Measurements from ENCODE around the gene VOPP1.

VOPP1 gene

DNA sequence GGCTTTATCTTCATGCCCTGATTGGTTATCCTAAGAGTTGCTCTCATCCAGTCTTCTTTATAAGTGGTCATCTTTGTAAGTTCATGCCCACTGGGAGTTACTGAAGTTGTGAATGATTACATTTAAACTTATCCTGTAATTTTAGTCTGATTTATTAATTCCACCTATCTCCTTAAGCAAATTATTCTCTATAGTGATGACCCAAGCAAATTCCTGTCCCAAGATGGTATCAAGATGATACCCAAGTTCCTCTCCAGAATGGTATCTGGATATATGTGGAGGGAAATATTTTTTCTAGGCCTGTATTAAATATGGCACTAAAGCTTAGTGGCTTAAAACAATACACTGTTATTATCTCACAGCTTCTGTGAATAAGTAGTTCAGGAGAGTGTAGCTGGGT is 22.6 kb upstream of the VOPP1 start:
- no peak overlapping the region for H3K4me3 ChIP-seq (ENCODE audit: low read depth, low read length)
- in situ Hi-C loops (cut with HindIII; ENCODE audit: low sequenced_read_pairs): no loop called here
- DNase-seq (ENCODE audit: low read depth): no peak
- TF ChIP-seq, protein P1, sequence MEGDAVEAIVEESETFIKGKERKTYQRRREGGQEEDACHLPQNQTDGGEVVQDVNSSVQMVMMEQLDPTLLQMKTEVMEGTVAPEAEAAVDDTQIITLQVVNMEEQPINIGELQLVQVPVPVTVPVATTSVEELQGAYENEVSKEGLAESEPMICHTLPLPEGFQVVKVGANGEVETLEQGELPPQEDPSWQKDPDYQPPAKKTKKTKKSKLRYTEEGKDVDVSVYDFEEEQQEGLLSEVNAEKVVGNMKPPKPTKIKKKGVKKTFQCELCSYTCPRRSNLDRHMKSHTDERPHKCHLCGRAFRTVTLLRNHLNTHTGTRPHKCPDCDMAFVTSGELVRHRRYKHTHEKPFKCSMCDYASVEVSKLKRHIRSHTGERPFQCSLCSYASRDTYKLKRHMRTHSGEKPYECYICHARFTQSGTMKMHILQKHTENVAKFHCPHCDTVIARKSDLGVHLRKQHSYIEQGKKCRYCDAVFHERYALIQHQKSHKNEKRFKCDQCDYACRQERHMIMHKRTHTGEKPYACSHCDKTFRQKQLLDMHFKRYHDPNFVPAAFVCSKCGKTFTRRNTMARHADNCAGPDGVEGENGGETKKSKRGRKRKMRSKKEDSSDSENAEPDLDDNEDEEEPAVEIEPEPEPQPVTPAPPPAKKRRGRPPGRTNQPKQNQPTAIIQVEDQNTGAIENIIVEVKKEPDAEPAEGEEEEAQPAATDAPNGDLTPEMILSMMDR (IDR thresholded peaks at IDR 0.05; ENCODE audit: low read depth, low read length, missing control alignments): no peak

GRCh38 chr7:55594414-55594813 is 22.1 kb upstream of the VOPP1 start:
- TF ChIP-seq, protein P1 (IDR thresholded peaks at IDR 0.05; ENCODE audit: low read depth, low read length, missing control alignments): no peak
- in situ Hi-C loops (cut with HindIII; ENCODE audit: low sequenced_read_pairs): no loop called here
- H3K4me3 ChIP-seq (ENCODE audit: low read depth, low read length): no peak overlapping the region
- no peak for DNase-seq (ENCODE audit: low read depth)

GRCh38 chr7:55593515-55594318 is 21.4 kb upstream of the VOPP1 start:
- no peak overlapping the region for H3K4me3 ChIP-seq (ENCODE audit: low read depth, low read length)
- in situ Hi-C loops (cut with HindIII; ENCODE audit: low sequenced_read_pairs): no loop called here
- TF ChIP-seq, protein P1 (IDR thresholded peaks at IDR 0.05; ENCODE audit: low read depth, low read length, missing control alignments): peak; percentile 75
- DNase-seq (ENCODE audit: low read depth): no peak

DNA sequence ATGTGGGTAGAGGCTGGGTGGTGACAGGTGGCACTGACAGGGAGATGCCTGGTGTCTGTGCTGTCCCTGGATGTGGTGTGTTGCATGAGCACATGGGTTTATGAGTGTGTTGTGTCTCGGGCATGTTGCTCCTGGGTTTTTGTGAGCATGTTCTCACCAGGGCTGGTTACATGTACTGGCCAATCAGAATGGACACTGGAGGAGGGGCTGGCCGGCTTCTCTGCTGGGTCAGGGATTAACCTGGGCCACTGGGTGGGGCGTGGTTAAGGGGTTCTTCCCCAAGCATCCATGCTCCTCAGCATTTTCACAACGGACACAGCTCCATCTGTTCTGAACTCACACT is 20.8 kb upstream of the VOPP1 start:
- in situ Hi-C loops (cut with HindIII; ENCODE audit: low sequenced_read_pairs): no loop called here
- H3K4me3 ChIP-seq (ENCODE audit: low read depth, low read length): no peak overlapping the region
- TF ChIP-seq, protein P1 (IDR thresholded peaks at IDR 0.05; ENCODE audit: low read depth, low read length, missing control alignments): no peak
- DNase-seq (ENCODE audit: low read depth): no peak

DNA sequence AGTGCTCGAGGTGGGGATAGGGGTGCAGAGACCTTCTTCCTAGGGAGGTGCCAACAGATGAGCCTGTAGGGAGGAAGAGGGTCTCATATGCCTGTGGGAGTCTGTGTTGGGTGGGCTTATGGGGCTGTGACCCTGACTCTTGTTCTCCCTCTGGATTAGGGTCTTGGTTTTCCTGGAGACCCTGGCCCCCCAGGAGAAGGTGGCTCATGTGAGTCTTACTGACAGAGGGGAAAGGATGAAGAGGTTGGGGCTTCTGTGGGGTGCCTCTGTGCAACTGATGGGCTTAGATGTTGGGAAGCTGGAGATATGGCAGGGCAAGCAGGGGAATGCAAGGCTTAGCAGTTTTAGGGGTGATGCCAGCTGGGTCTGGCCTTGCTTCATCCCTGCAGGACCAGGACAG is 20.2 kb upstream of the VOPP1 start:
- H3K4me3 ChIP-seq (ENCODE audit: low read depth, low read length): no peak overlapping the region
- TF ChIP-seq, protein P1 (IDR thresholded peaks at IDR 0.05; ENCODE audit: low read depth, low read length, missing control alignments): no peak
- in situ Hi-C loops (cut with HindIII; ENCODE audit: low sequenced_read_pairs): no loop called here
- DNase-seq (ENCODE audit: low read depth): no peak

DNA sequence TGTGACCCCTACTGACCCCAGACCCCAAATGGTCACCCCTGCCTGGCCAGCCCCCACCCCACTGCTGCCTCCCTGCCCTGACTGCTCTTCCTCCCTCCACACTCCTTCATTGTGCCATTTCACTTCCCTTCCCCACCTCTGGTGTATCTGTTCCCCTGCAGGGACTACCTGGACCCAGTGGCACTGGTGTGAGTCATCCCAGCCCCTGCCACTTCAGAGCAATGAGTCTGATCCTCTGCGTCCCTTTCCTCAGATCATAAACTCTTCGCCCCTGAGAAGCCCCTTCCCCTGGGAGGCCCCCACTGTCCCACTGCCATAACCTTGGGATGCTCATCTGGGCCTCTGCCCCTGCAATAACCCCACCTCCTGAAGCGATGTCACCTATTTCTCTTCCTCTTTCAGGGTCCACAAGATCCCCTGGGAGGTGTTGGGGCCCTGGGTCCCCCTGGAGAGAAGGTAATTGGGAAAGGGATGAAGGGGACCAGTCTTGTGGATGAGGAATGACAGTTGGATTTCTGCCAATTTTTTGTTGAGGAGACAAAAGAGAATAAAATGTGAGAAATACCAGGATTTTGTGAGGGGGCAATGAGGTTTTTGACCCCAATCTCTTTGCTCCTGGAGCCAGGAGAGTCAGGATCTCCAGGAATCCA is 19.1 kb upstream of the VOPP1 start:
- no peak for DNase-seq (ENCODE audit: low read depth)
- TF ChIP-seq, protein P1 (IDR thresholded peaks at IDR 0.05; ENCODE audit: low read depth, low read length, missing control alignments): no peak
- no peak overlapping the region for H3K4me3 ChIP-seq (ENCODE audit: low read depth, low read length)
- in situ Hi-C loops (cut with HindIII; ENCODE audit: low sequenced_read_pairs): no loop called here
